DND-41 (cell line): ENCODE data around the gene EIF1AD.

Experiments
- EZH2 ChIP-seq: IDR thresholded peaks from 3 replicates; pipeline ENCODE4 v1.6.1; 2012; ENCODE audit warnings: borderline replicate concordance, low read depth, mild to moderate bottlenecking, moderate library complexity, low read length, inconsistent platforms; ENCODE audit not compliant: severe bottlenecking
- TF ChIP-seq, protein P1 (sequence below): IDR thresholded peaks from 2 replicates; pipeline ENCODE4 v1.5.1; 2012; ENCODE audit warnings: borderline replicate concordance, low read length, moderate library complexity, mild to moderate bottlenecking; ENCODE audit not compliant: poor library complexity, severe bottlenecking; ENCODE audit errors: extremely low read depth

DNA sequence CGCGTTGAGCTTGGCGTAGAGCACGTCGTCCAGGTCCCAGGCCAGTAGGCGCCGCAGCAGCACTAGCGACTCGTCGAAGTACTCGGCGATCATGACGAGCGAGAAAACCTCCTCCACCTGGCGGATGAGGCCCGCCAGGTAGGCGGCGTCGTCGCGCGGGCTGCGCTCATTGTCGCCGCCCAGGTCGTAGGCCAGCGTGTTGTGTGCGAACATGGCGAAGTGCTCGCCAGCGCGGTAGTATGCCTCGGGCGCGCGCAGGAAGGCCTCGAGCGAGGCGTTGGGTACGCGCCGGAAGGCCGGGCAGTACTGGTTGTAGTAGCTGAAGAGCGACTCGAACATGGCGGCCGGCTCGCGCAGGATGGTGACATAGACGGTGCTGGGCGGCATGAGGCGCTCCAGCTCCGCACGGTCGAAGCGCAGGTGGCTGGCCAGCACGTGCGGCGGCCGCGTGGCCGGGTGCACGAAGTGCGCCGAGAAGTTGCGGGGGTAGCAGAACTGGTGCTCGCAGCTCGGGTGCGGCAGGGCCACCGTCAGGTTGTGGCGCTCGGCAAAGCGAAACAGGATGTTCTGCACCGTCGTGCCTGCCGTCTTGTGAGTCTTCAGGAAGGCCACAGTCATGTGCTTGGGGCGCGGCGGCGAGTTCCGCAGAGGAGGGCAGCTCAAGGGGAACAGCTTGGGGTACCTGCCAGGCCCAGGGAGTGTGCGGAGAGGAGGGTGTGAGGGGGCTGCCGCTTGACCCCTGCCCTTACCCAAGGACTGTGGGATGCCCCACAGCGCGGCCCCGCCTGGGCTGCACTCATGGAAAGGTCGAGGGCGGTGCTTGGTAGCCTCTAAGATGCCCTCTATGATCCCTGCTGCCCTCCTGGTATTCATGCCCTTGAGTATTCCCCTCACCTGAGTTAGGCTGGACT lies 41.3 kb upstream of the EIF1AD start:
- TF ChIP-seq, protein P1, sequence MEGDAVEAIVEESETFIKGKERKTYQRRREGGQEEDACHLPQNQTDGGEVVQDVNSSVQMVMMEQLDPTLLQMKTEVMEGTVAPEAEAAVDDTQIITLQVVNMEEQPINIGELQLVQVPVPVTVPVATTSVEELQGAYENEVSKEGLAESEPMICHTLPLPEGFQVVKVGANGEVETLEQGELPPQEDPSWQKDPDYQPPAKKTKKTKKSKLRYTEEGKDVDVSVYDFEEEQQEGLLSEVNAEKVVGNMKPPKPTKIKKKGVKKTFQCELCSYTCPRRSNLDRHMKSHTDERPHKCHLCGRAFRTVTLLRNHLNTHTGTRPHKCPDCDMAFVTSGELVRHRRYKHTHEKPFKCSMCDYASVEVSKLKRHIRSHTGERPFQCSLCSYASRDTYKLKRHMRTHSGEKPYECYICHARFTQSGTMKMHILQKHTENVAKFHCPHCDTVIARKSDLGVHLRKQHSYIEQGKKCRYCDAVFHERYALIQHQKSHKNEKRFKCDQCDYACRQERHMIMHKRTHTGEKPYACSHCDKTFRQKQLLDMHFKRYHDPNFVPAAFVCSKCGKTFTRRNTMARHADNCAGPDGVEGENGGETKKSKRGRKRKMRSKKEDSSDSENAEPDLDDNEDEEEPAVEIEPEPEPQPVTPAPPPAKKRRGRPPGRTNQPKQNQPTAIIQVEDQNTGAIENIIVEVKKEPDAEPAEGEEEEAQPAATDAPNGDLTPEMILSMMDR, result no peak
- TF ChIP-seq EZH2, result no peak
